ENCODE data around the gene NDRG4. TPM values are rescaled to one million over a fixed set of nuclear protein-coding genes. Genes with fewer than 3 reads are reported as not detected.

The NDRG4 gene
- polyA plus RNA-seq, 1 of the 3 experiments (the other 2 are of a cell fraction) = 52.0 TPM

GRCh38 chr16:58502217-58502921, 2.4 kb downstream of the NDRG4 start (continued):
- TF ChIP-seq, protein P1, sequence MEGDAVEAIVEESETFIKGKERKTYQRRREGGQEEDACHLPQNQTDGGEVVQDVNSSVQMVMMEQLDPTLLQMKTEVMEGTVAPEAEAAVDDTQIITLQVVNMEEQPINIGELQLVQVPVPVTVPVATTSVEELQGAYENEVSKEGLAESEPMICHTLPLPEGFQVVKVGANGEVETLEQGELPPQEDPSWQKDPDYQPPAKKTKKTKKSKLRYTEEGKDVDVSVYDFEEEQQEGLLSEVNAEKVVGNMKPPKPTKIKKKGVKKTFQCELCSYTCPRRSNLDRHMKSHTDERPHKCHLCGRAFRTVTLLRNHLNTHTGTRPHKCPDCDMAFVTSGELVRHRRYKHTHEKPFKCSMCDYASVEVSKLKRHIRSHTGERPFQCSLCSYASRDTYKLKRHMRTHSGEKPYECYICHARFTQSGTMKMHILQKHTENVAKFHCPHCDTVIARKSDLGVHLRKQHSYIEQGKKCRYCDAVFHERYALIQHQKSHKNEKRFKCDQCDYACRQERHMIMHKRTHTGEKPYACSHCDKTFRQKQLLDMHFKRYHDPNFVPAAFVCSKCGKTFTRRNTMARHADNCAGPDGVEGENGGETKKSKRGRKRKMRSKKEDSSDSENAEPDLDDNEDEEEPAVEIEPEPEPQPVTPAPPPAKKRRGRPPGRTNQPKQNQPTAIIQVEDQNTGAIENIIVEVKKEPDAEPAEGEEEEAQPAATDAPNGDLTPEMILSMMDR (IDR thresholded peaks at IDR 0.05) = no peak
- TF ChIP-seq FOXM1 (IDR thresholded peaks at IDR 0.05; ENCODE audit: low read depth) = no peak
- TF ChIP-seq, protein P2, sequence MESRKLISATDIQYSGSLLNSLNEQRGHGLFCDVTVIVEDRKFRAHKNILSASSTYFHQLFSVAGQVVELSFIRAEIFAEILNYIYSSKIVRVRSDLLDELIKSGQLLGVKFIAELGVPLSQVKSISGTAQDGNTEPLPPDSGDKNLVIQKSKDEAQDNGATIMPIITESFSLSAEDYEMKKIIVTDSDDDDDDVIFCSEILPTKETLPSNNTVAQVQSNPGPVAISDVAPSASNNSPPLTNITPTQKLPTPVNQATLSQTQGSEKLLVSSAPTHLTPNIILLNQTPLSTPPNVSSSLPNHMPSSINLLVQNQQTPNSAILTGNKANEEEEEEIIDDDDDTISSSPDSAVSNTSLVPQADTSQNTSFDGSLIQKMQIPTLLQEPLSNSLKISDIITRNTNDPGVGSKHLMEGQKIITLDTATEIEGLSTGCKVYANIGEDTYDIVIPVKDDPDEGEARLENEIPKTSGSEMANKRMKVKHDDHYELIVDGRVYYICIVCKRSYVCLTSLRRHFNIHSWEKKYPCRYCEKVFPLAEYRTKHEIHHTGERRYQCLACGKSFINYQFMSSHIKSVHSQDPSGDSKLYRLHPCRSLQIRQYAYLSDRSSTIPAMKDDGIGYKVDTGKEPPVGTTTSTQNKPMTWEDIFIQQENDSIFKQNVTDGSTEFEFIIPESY (IDR thresholded peaks at IDR 0.05; ENCODE audit: borderline replicate concordance, low read depth) = no peak
- no peak for TF ChIP-seq GABPA (IDR thresholded peaks at IDR 0.05; ENCODE audit: low read depth)
- no peak for TF ChIP-seq FOSL2 (IDR thresholded peaks at IDR 0.05; ENCODE audit: borderline replicate concordance, low read depth)
- TF ChIP-seq TEAD4 (IDR thresholded peaks at IDR 0.05; ENCODE audit: borderline replicate concordance, insufficient read depth) = no peak
- TF ChIP-seq TAF1 (IDR thresholded peaks at IDR 0.05; ENCODE audit: borderline replicate concordance, low read depth, low read length) = no peak
- no peak for TF ChIP-seq CHD2 (IDR thresholded peaks at IDR 0.05; ENCODE audit: low read length, partially characterized antibody)
- no peak for TF ChIP-seq EZH2phosphoT487 (IDR thresholded peaks at IDR 0.05; ENCODE audit: borderline replicate concordance, low read depth)

DNA sequence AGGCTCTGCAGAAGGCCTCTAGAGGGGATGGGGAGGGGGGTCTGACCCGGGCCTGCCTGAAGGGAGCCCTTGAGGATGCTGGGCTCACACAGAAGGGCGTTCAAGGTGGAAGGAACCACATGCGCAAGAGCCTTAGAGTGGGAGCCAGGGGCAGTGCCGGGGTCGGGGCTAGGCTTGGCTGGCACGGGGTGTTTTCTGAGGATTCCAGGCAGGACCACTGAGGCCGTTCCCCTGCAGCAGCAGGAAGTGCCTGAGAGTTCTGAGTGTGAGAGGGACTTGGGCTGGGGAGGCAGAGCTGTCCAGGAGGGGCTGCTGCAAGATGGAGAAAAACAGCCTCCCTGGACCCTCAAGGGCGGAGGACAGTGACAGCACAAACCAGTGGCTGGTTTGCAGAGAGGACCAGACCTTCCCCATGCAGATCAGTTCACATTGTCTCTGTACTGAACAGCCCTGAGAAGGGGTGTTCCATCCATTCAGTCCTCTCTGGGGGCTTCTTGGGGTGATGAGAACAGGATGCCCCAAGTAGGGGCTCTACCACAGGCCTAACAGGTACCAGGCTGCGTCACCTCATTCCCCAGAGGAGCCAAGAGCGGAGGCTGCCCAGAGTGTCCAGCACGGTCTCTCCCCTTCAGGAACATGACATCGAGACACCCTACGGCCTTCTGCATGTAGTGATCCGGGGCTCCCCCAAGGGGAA, 3.4 kb downstream of the NDRG4 start:
- Histone ChIP-seq H3K4me1 (ENCODE audit: control insufficient read depth in 1 of 2, insufficient read depth in 2 of 2, low read depth in 1 of 2, low read length in 1 of 2) (peaks cover 4 to 23% of the 10 kb centered on the region in 2 experiments; a peak in 2 of 4 replicates), H3K79me2 (ENCODE audit: insufficient read depth) (peaks cover 8% of the 10 kb centered on the region; the same call in 1 of the 2 replicates), H3K4me3 (ENCODE audit: low read depth in 2 of 2, low read length in 1 of 2) (no peak overlapping the region), H2AFZ (ENCODE audit: low read depth) (no peak overlapping the region), H3K9me2 (no peaks in the 10 kb centered on the region), H3K9ac (no peak overlapping the region), H3K4me2 (no peak overlapping the region), H3K27ac (ENCODE audit: low read depth in 2 of 2, low read length in 1 of 2) (no peak overlapping the region), H3K27me3 (ENCODE audit: insufficient read depth) (no peaks in the 10 kb centered on the region), H3F3A (replicated peaks; ENCODE audit: insufficient read depth) (no peaks in the 10 kb centered on the region), H3K36me3 (replicated peaks in 1 of 2; ENCODE audit: control insufficient read depth in 1 of 2, insufficient read depth in 2 of 2, low read length in 1 of 2) (peaks cover 0 to 21% of the 10 kb centered on the region in 2 experiments), H3K9me3 (no peaks in the 10 kb centered on the region), H4K20me1 (ENCODE audit: insufficient read depth) (no peaks in the 10 kb centered on the region)
- ChIA-PET CTCF (no interaction called here), POLR2A (no interaction called here)
- WGBS (ENCODE audit: low lambda C conversion rate) = 97% methylated on average over 8 of the region's 14 CpGs
- no peak for DNase-seq
- no peak for TF ChIP-seq PBX3 (IDR thresholded peaks at IDR 0.05)
- no peak for TF ChIP-seq FOXM1 (IDR thresholded peaks at IDR 0.05; ENCODE audit: low read depth)
- no peak for TF ChIP-seq SMC3 (IDR thresholded peaks at IDR 0.05; ENCODE audit: low read depth, low read length)
- no peak for TF ChIP-seq EP300 (IDR thresholded peaks at IDR 0.05; ENCODE audit: borderline replicate concordance in 1 of 2, low read depth in 1 of 2, low read length in 1 of 2)
- TF ChIP-seq ELF1 (IDR thresholded peaks at IDR 0.05) = no peak
- TF ChIP-seq, protein P2 (IDR thresholded peaks at IDR 0.05; ENCODE audit: borderline replicate concordance, low read depth) = no peak
- no peak for TF ChIP-seq CHD2 (IDR thresholded peaks at IDR 0.05; ENCODE audit: low read length, partially characterized antibody)
- TF ChIP-seq MXI1 (IDR thresholded peaks at IDR 0.05; ENCODE audit: low read depth, low read length) = no peak
- TF ChIP-seq USF2 (IDR thresholded peaks at IDR 0.05; ENCODE audit: borderline replicate concordance, low read depth, low read length) = no peak
- no peak for TF ChIP-seq NRF1 (IDR thresholded peaks at IDR 0.05; ENCODE audit: low read depth, low read length)
- TF ChIP-seq TEAD4 (IDR thresholded peaks at IDR 0.05; ENCODE audit: borderline replicate concordance, insufficient read depth) = no peak
- TF ChIP-seq YY1 (IDR thresholded peaks at IDR 0.05; ENCODE audit: low read depth) = no peak
- TF ChIP-seq, protein P1 (IDR thresholded peaks at IDR 0.05) = no peak

Measured in SK-N-SH (cell line).